ENCODE data around the gene TMEM240. TPM values are rescaled to one million over a fixed set of nuclear protein-coding genes. Genes with fewer than 3 reads are reported as not detected.
A peak's percentile ranks its signal among the peaks of the same experiment; 100 is the strongest.

Gene TMEM240
- total RNA-seq, 1 experiment from 2014 or later: 8.0 TPM

DNA sequence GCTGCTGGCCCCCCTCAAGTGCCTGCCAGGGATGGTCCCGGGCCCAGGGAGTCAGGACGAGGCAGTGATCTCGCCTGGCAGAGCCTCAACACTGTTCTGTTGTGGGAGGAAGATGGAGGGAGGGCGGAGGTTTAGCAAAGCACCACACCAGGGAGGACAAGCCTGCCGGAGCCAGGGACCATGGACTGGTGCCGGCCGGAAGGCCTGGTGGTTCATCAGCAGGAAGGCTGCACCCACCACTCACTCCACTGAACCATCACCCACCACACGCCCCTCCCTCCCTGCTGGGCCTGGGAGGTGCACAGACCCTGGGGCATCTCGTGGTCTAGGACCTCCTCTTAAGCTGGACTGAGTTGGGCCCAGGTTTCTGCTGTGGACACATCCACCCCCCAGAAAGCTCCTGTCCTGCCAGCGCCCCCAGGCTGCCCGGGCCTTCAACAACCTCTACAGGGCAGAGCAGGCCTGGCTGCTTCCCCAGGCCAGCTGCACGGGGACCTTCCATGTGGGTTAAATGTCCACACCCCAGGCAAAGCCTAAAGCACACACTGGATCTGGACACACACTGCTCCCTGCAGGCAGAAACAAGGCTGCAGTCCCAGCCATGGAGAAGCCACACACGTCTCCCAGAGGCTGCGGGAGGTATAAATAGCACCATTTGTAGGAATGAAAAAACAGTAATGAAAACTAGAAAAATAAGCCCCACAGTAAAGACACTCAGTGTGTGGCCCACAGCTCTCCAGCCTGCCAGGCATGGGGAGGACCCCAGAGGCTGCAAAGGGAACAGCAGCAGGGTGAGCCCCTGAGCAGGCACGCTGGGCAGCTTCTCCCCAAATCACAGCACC, 10.4 kb upstream of the TMEM240 start (continued):
- no peak for TF ChIP-seq ZNF512 (CRISPR knock-in tag; IDR thresholded peaks at IDR 0.05; ENCODE audit: borderline replicate concordance)
- TF ChIP-seq, protein P1, sequence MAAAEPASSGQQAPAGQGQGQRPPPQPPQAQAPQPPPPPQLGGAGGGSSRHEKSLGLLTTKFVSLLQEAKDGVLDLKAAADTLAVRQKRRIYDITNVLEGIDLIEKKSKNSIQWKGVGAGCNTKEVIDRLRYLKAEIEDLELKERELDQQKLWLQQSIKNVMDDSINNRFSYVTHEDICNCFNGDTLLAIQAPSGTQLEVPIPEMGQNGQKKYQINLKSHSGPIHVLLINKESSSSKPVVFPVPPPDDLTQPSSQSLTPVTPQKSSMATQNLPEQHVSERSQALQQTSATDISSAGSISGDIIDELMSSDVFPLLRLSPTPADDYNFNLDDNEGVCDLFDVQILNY (CRISPR knock-in tag; IDR thresholded peaks at IDR 0.05): no peak
- no peak for TF ChIP-seq NR2C2 (CRISPR knock-in tag; IDR thresholded peaks at IDR 0.05)
- no peak for TF ChIP-seq ZNF138 (CRISPR knock-in tag; conservative IDR thresholded peaks at IDR 0.05)

DNA sequence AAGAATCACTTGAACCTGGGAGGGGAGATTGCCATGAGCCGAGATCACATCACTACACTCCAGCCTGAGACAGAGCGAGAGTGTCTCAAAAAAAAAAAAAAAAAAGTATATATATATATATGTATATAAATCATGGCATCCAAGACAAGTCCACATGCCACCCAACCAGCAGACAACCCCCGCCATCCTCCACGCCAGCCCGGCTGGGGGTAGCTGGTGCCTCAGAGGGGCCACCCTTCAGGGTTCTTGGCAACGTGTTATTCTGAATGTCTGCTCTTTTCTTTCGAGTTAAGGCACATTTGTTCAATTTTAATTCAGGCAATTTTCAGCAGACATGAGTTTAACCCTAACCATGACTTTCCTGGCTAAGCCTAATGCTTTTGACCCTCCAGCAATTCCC, 9.7 kb upstream of the TMEM240 start:
- TF ChIP-seq, protein P2, sequence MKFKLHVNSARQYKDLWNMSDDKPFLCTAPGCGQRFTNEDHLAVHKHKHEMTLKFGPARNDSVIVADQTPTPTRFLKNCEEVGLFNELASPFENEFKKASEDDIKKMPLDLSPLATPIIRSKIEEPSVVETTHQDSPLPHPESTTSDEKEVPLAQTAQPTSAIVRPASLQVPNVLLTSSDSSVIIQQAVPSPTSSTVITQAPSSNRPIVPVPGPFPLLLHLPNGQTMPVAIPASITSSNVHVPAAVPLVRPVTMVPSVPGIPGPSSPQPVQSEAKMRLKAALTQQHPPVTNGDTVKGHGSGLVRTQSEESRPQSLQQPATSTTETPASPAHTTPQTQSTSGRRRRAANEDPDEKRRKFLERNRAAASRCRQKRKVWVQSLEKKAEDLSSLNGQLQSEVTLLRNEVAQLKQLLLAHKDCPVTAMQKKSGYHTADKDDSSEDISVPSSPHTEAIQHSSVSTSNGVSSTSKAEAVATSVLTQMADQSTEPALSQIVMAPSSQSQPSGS (CRISPR knock-in tag; IDR thresholded peaks at IDR 0.05; ENCODE audit: borderline replicate concordance, low read depth): no peak
- TF ChIP-seq FOXP4 (CRISPR knock-in tag; IDR thresholded peaks at IDR 0.05) (no peak), TCF7 (CRISPR knock-in tag; IDR thresholded peaks at IDR 0.05; ENCODE audit: low read depth) (no peak), ETV6 (CRISPR knock-in tag; IDR thresholded peaks at IDR 0.05) (no peak)
- TF ChIP-seq, protein P3, sequence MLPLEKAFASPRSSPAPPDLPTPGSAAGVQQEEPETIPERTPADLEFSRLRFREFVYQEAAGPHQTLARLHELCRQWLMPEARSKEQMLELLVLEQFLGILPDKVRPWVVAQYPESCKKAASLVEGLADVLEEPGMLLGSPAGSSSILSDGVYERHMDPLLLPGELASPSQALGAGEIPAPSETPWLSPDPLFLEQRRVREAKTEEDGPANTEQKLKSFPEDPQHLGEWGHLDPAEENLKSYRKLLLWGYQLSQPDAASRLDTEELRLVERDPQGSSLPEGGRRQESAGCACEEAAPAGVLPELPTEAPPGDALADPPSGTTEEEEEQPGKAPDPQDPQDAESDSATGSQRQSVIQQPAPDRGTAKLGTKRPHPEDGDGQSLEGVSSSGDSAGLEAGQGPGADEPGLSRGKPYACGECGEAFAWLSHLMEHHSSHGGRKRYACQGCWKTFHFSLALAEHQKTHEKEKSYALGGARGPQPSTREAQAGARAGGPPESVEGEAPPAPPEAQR (CRISPR knock-in tag; IDR thresholded peaks at IDR 0.05): no peak
- Mint-ChIP-seq H3K27me3 (ENCODE audit: low read depth) (no peaks in the 10 kb centered on the region; the same call in 1 of the 2 replicates), H3K4me3 (no peak overlapping the region), H3K9me3 (no peaks in the 10 kb centered on the region), H3K36me3 (peaks cover 1% of the 10 kb centered on the region), H3K4me1 (no peaks in the 10 kb centered on the region), H3K27ac (no peak overlapping the region)
- DNase-seq (ENCODE audit: low spot score) (no peak), ATAC-seq (no peak)
- ChIA-PET CTCF (no interaction called here), POLR2A (no interaction called here)

DNA sequence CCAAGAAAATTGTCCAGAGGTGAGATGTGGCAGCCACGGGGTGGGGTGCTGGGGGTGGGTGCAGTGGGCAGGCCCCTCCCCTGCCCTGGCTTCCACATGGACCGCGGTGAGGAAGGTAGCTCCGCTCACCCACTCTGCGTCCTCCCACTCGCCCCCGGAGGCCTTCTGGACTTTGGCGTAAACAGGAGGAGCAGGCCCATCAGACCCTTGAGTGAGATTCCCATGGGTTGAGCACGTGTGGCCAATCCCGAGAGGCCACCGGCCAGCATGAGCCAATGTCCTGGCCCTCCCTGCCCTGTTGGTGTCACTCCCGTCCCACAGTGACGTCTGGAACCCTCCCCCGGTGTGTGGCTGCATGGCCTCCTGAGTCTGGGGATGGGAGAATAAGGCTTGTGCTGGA, 8.2 kb upstream of the TMEM240 start:
- Mint-ChIP-seq H3K27ac (peak overlapping the region; percentile 32; the same call in 1 of the 2 replicates), H3K9me3 (no peaks in the 10 kb centered on the region), H3K4me3 (no peak overlapping the region), H3K36me3 (no peaks in the 10 kb centered on the region; the same call in 1 of the 2 replicates), H3K4me1 (no peaks in the 10 kb centered on the region), H3K27me3 (ENCODE audit: low read depth) (no peaks in the 10 kb centered on the region; the same call in 1 of the 2 replicates)
- POLR2A ChIA-PET: no interaction called here
- ATAC-seq: no peak
- DNase-seq (ENCODE audit: low spot score): no peak
- CTCF ChIA-PET: no interaction called here
- TF ChIP-seq CDX4 (CRISPR knock-in tag; IDR thresholded peaks at IDR 0.05; ENCODE audit: borderline replicate concordance) (no peak), RORB (CRISPR knock-in tag; IDR thresholded peaks at IDR 0.05) (no peak), NFYB (CRISPR knock-in tag; conservative IDR thresholded peaks at IDR 0.05; ENCODE audit: low read depth) (no peak), TEAD1 (CRISPR knock-in tag; IDR thresholded peaks at IDR 0.05) (no peak), CREM (CRISPR knock-in tag; IDR thresholded peaks at IDR 0.05) (no peak), EMX1 (CRISPR knock-in tag; IDR thresholded peaks at IDR 0.05) (no peak), PRDM15 (CRISPR knock-in tag; IDR thresholded peaks at IDR 0.05) (no peak)
- TF ChIP-seq, protein P4, sequence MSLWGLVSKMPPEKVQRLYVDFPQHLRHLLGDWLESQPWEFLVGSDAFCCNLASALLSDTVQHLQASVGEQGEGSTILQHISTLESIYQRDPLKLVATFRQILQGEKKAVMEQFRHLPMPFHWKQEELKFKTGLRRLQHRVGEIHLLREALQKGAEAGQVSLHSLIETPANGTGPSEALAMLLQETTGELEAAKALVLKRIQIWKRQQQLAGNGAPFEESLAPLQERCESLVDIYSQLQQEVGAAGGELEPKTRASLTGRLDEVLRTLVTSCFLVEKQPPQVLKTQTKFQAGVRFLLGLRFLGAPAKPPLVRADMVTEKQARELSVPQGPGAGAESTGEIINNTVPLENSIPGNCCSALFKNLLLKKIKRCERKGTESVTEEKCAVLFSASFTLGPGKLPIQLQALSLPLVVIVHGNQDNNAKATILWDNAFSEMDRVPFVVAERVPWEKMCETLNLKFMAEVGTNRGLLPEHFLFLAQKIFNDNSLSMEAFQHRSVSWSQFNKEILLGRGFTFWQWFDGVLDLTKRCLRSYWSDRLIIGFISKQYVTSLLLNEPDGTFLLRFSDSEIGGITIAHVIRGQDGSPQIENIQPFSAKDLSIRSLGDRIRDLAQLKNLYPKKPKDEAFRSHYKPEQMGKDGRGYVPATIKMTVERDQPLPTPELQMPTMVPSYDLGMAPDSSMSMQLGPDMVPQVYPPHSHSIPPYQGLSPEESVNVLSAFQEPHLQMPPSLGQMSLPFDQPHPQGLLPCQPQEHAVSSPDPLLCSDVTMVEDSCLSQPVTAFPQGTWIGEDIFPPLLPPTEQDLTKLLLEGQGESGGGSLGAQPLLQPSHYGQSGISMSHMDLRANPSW (CRISPR knock-in tag; conservative IDR thresholded peaks at IDR 0.05; ENCODE audit: low read depth): no peak
